Parathyroid adenoma (tissue), 2 donors: Measurements from ENCODE around the gene HEXD.

Source experiments
- H2AFZ ChIP-seq: fragments of 300-600 bp; sonication (generic); one replicate; pipeline ENCODE4 v1.7.0; 2017; ENCODE audit warnings: antibody characterized with exemption, mild to moderate bottlenecking
- H3K27ac ChIP-seq: fragments of 300-600 bp; sonication (generic); one replicate; pipeline ENCODE4 v1.7.0; 2017
- H3K27me3 ChIP-seq: fragments of 300-600 bp; sonication (generic); one replicate; pipeline ENCODE4 v1.7.0; 2017; ENCODE audit warnings: low read length; ENCODE audit not compliant: control insufficient read depth, insufficient read depth
- H3K36me3 ChIP-seq: fragments of 300-600 bp; sonication (generic); one replicate; pipeline ENCODE4 v1.7.0; 2017; ENCODE audit warnings: low read length; ENCODE audit not compliant: control insufficient read depth, insufficient read depth
- H3K4me1 ChIP-seq: fragments of 300-600 bp; sonication (generic); one replicate; pipeline ENCODE4 v1.7.0; 2017; ENCODE audit warnings: control low read depth
- H3K4me2 ChIP-seq: fragments of 300-600 bp; sonication (generic); one replicate; pipeline ENCODE4 v1.7.0; 2017; ENCODE audit warnings: low read length
- H3K4me3 ChIP-seq: fragments of 300-600 bp; sonication (generic); one replicate; pipeline ENCODE4 v1.7.0; 2017; ENCODE audit warnings: low read depth, low read length
- H3K79me2 ChIP-seq: fragments of 300-600 bp; sonication (generic); one replicate; pipeline ENCODE4 v1.7.0; 2017; ENCODE audit warnings: control low read depth
- H3K9ac ChIP-seq: fragments of 300-600 bp; sonication (generic); one replicate; pipeline ENCODE4 v1.7.0; 2017; ENCODE audit warnings: mild to moderate bottlenecking
- H3K9me3 ChIP-seq: fragments of 300-600 bp; sonication (generic); one replicate; pipeline ENCODE4 v1.7.0; 2017; ENCODE audit warnings: low read length; ENCODE audit not compliant: control insufficient read depth
- CTCF ChIP-seq: fragments of 300-600 bp; sonication (generic); IDR thresholded peaks from one replicate; pipeline ENCODE4 v1.7.0; 2017; ENCODE audit warnings: antibody characterized with exemption, mild to moderate bottlenecking
- donor health status: primary hyperparathyroidism.

The HEXD gene

GRCh38 chr17:82402865-82403264 lies 15.3 kb upstream of the HEXD start:
- no peak for TF ChIP-seq CTCF
- no peaks in the 10 kb centered on the region for H3K36me3 ChIP-seq

GRCh38 chr17:82403662-82404660 lies 14.2 kb upstream of the HEXD start:
- TF ChIP-seq CTCF, result no peak
- H3K9ac ChIP-seq, result no peak overlapping the region
- H3K36me3 ChIP-seq, result no peaks in the 10 kb centered on the region
- no peak overlapping the region for H2AFZ ChIP-seq
- no peak overlapping the region for H3K27ac ChIP-seq
- no peaks in the 10 kb centered on the region for H3K4me1 ChIP-seq
- peaks cover 8% of the 10 kb centered on the region for H3K79me2 ChIP-seq
- no peaks in the 10 kb centered on the region for H3K9me3 ChIP-seq
- no peak overlapping the region for H3K4me3 ChIP-seq
- no peak overlapping the region for H3K4me2 ChIP-seq
- H3K27me3 ChIP-seq, result no peaks in the 10 kb centered on the region

More at GRCh38 chr17:82402865-82403264, 15.3 kb upstream of the HEXD start:
- no peaks in the 10 kb centered on the region for H3K4me1 ChIP-seq
- no peak overlapping the region for H3K4me2 ChIP-seq
- no peaks in the 10 kb centered on the region for H3K79me2 ChIP-seq
- H2AFZ ChIP-seq, result no peak overlapping the region
- H3K27me3 ChIP-seq, result no peaks in the 10 kb centered on the region
- H3K9me3 ChIP-seq, result no peaks in the 10 kb centered on the region
- H3K27ac ChIP-seq, result no peak overlapping the region
- no peak overlapping the region for H3K4me3 ChIP-seq
- H3K9ac ChIP-seq, result no peak overlapping the region

- H3K4me2 ChIP-seq, result no peak overlapping the region
- H3K4me3 ChIP-seq, result no peak overlapping the region
- TF ChIP-seq CTCF, result no peak
- H3K79me2 ChIP-seq, result peaks cover 18% of the 10 kb centered on the region
- no peaks in the 10 kb centered on the region for H3K36me3 ChIP-seq
- no peaks in the 10 kb centered on the region for H3K4me1 ChIP-seq
- no peak overlapping the region for H2AFZ ChIP-seq
- no peaks in the 10 kb centered on the region for H3K27me3 ChIP-seq
- no peak overlapping the region for H3K27ac ChIP-seq
- no peaks in the 10 kb centered on the region for H3K9me3 ChIP-seq
- H3K9ac ChIP-seq, result no peak overlapping the region
Measured at GRCh38 chr17:82405051-82405450, 13.1 kb upstream of the HEXD start.

GRCh38 chr17:82406131-82406671 lies 11.9 kb upstream of the HEXD start:
- no peak overlapping the region for H3K4me2 ChIP-seq
- no peak for TF ChIP-seq CTCF
- H3K27ac ChIP-seq, result no peak overlapping the region
- H3K9me3 ChIP-seq, result no peaks in the 10 kb centered on the region
- no peak overlapping the region for H2AFZ ChIP-seq
- no peaks in the 10 kb centered on the region for H3K36me3 ChIP-seq
- no peak overlapping the region for H3K4me3 ChIP-seq
- peaks cover 23% of the 10 kb centered on the region for H3K79me2 ChIP-seq
- H3K4me1 ChIP-seq, result no peaks in the 10 kb centered on the region
- no peaks in the 10 kb centered on the region for H3K27me3 ChIP-seq
- no peak overlapping the region for H3K9ac ChIP-seq
